ENCODE measurements around the gene STXBP6.

STXBP6 gene

DNA sequence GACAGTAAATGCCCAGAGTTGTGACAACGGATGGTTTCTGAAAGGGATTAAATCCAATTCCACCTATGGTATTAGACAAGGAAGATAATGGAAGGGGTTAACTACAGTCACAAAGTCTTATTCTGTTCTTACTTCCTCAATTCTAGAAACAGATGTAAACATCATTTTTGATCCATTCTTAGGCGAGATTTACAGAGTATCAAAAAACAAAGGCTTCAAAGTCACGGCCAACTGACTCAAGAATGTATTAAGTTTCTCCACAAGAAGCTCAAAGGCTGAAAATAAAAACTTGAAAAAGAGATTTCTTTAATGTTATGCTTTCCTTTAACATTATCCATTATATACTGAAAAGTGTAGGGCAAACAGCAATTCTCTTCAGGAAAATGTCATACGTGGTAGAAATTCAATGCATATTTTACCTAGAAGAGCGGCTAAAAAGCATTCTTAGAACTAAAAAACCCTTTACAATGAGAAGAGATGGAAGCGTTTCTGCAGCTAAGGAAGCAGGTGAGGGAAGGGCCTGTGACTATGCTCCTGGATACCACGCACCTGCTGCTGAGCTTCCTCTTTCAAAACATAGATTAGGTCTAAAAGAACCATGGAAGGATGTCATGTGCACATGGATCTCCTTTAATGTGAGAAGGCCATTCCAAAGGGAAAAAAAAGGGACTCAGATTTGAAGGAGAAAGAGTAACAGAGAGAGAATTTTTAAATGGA, 185.8 kb downstream of the STXBP6 start:
- no peak for TF ChIP-seq SIN3A (IDR thresholded peaks at IDR 0.05; ENCODE audit: borderline replicate concordance, insufficient read depth, low read length)
- TF ChIP-seq FOXP2 (optimal IDR thresholded peaks at IDR 0.05; ENCODE audit: borderline replicate concordance, extremely low read depth, extremely low read length, insufficient read depth) = no peak
- TF ChIP-seq TAF1 (IDR thresholded peaks at IDR 0.05; ENCODE audit: borderline replicate concordance, insufficient read depth, low read length) = no peak
- no peak for TF ChIP-seq POLR2AphosphoS5 (IDR thresholded peaks at IDR 0.05; ENCODE audit: low read depth, low read length)
- TF ChIP-seq, protein P1, sequence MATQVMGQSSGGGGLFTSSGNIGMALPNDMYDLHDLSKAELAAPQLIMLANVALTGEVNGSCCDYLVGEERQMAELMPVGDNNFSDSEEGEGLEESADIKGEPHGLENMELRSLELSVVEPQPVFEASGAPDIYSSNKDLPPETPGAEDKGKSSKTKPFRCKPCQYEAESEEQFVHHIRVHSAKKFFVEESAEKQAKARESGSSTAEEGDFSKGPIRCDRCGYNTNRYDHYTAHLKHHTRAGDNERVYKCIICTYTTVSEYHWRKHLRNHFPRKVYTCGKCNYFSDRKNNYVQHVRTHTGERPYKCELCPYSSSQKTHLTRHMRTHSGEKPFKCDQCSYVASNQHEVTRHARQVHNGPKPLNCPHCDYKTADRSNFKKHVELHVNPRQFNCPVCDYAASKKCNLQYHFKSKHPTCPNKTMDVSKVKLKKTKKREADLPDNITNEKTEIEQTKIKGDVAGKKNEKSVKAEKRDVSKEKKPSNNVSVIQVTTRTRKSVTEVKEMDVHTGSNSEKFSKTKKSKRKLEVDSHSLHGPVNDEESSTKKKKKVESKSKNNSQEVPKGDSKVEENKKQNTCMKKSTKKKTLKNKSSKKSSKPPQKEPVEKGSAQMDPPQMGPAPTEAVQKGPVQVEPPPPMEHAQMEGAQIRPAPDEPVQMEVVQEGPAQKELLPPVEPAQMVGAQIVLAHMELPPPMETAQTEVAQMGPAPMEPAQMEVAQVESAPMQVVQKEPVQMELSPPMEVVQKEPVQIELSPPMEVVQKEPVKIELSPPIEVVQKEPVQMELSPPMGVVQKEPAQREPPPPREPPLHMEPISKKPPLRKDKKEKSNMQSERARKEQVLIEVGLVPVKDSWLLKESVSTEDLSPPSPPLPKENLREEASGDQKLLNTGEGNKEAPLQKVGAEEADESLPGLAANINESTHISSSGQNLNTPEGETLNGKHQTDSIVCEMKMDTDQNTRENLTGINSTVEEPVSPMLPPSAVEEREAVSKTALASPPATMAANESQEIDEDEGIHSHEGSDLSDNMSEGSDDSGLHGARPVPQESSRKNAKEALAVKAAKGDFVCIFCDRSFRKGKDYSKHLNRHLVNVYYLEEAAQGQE (IDR thresholded peaks at IDR 0.05; ENCODE audit: insufficient read depth in 1 of 2, low read depth in 2 of 2, low read length in 2 of 2) = no peak

DNA sequence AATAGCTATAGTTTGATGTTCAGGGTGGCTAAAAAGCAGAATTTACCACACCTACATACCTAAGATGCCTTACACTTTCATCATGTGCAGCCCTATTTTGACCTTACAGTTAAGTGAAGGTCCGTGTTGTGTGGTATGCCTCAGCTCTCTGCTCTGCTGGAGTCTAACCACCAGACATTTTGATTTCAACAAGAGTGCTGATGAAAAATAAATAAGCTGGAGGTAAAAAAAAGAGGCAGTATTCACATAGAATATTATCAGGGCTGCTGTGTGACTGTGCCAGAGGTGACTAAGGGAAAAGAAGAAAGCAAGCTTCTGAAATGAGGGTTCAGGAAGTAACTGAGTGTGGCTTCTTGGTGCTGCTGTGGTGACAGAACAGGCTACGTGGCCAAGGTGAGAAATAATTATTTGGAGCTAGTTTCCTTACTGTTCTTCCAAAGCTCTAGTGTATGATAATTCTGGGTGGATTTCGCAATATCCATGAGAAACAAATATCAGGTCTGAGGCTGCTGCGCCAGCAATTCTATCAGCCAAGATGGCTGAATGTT, 188.8 kb downstream of the STXBP6 start:
- TF ChIP-seq SIN3A (IDR thresholded peaks at IDR 0.05; ENCODE audit: borderline replicate concordance, insufficient read depth, low read length) = no peak
- TF ChIP-seq, protein P1 (IDR thresholded peaks at IDR 0.05; ENCODE audit: insufficient read depth in 1 of 2, low read depth in 2 of 2, low read length in 2 of 2) = no peak
- TF ChIP-seq POLR2AphosphoS5 (IDR thresholded peaks at IDR 0.05; ENCODE audit: low read depth, low read length) = no peak
- no peak for TF ChIP-seq FOXP2 (optimal IDR thresholded peaks at IDR 0.05; ENCODE audit: borderline replicate concordance, extremely low read depth, extremely low read length, insufficient read depth)
- TF ChIP-seq TAF1 (IDR thresholded peaks at IDR 0.05; ENCODE audit: borderline replicate concordance, insufficient read depth, low read length) = no peak

- TF ChIP-seq SIN3A (IDR thresholded peaks at IDR 0.05; ENCODE audit: borderline replicate concordance, insufficient read depth, low read length) = no peak
- TF ChIP-seq, protein P1 (IDR thresholded peaks at IDR 0.05; ENCODE audit: insufficient read depth in 1 of 2, low read depth in 2 of 2, low read length in 2 of 2) = no peak
- TF ChIP-seq POLR2AphosphoS5 (IDR thresholded peaks at IDR 0.05; ENCODE audit: low read depth, low read length) = no peak
- TF ChIP-seq FOXP2 (optimal IDR thresholded peaks at IDR 0.05; ENCODE audit: borderline replicate concordance, extremely low read depth, extremely low read length, insufficient read depth) = no peak
- TF ChIP-seq TAF1 (IDR thresholded peaks at IDR 0.05; ENCODE audit: borderline replicate concordance, insufficient read depth, low read length) = no peak
Measured at GRCh38 chr14:24859559-24859958, 190.4 kb downstream of the STXBP6 start.

- TF ChIP-seq POLR2AphosphoS5 (IDR thresholded peaks at IDR 0.05; ENCODE audit: low read depth, low read length) = no peak
- no peak for TF ChIP-seq TAF1 (IDR thresholded peaks at IDR 0.05; ENCODE audit: borderline replicate concordance, insufficient read depth, low read length)
- TF ChIP-seq, protein P1 (IDR thresholded peaks at IDR 0.05; ENCODE audit: insufficient read depth in 1 of 2, low read depth in 2 of 2, low read length in 2 of 2) = no peak
- TF ChIP-seq FOXP2 (optimal IDR thresholded peaks at IDR 0.05; ENCODE audit: borderline replicate concordance, extremely low read depth, extremely low read length, insufficient read depth) = no peak
- TF ChIP-seq SIN3A (IDR thresholded peaks at IDR 0.05; ENCODE audit: borderline replicate concordance, insufficient read depth, low read length) = no peak
Measured at GRCh38 chr14:24858684-24859083, 191.3 kb downstream of the STXBP6 start.
